A673 (cell line): ENCODE measurements around the gene NUP62. TPM values are rescaled to one million over a fixed set of nuclear protein-coding genes. Genes with fewer than 3 reads are reported as not detected.

Experiments used
- BruUV-seq: library from RNA; stranded (reverse); fragments of 400-500 nt; replicated peaks from 2 replicates; lab custom pipeline; 2021; lab: Mats Ljungman, UMichigan
- CTCF ChIA-PET: fragments of 300-600 bp; sonication (Branson Sonifier 250); formaldehyde crosslinking; loops from one replicate; lab custom pipeline; 2022; ENCODE audit warnings: antibody characterized with exemption; lab: Charles Lee
- POLR2A ChIA-PET: fragments of 300-600 bp; sonication (Branson Sonifier 250); formaldehyde crosslinking; loops from one replicate; lab custom pipeline; 2022; ENCODE audit warnings: antibody characterized with exemption; ENCODE audit not compliant: low non-redundant PET; lab: Charles Lee
- DNase-seq: peaks from one replicate; pipeline ENCODE4 v3.0.0-alpha.2; 2015; ENCODE audit warnings: low spot score
- H3K27ac ChIP-seq: fragments of 200-600 bp; sonication (generic); 2 replicates; pipeline ENCODE4 v1.5.1; 2016; ENCODE audit warnings: mixed run types, low read depth, mild to moderate bottlenecking, mixed read lengths, antibody characterized with exemption, low read length; ENCODE audit not compliant: poor library complexity, severe bottlenecking
- H3K27me3 ChIP-seq: fragments of 200-600 bp; sonication (generic); replicated peaks from 2 replicates; pipeline ENCODE4 v1.6.1; 2017; ENCODE audit warnings: mixed run types, low read depth, mild to moderate bottlenecking, mixed read lengths, antibody characterized with exemption, low read length; ENCODE audit not compliant: insufficient read depth, poor library complexity
- H3K36me3 ChIP-seq: fragments of 200-600 bp; sonication (generic); 2 replicates; pipeline ENCODE4 v1.6.1; 2016; ENCODE audit warnings: mixed run types, mild to moderate bottlenecking, mixed read lengths, antibody characterized with exemption, low read length; ENCODE audit not compliant: insufficient read depth, poor library complexity, severe bottlenecking
- H3K4me1 ChIP-seq: fragments of 200-600 bp; sonication (generic); 2 replicates; pipeline ENCODE4 v1.6.1; 2017; ENCODE audit warnings: mixed run types, mild to moderate bottlenecking, mixed read lengths, antibody characterized with exemption, low read length; ENCODE audit not compliant: insufficient read depth, poor library complexity, severe bottlenecking
- H3K4me3 ChIP-seq: fragments of 200-600 bp; sonication (generic); 2 replicates; pipeline ENCODE4 v1.5.1; 2016; ENCODE audit warnings: low read depth, mixed run types, mild to moderate bottlenecking, mixed read lengths, low read length; ENCODE audit not compliant: poor library complexity, severe bottlenecking
- H3K9me3 ChIP-seq: fragments of 200-600 bp; sonication (generic); 2 replicates; pipeline ENCODE4 v1.6.1; 2016; ENCODE audit warnings: mixed run types, low read depth, mild to moderate bottlenecking, mixed read lengths, antibody characterized with exemption, low read length; ENCODE audit not compliant: poor library complexity, severe bottlenecking
- EZH2 ChIP-seq: fragments of 200-600 bp; sonication (generic); IDR thresholded peaks from 2 replicates; pipeline ENCODE4 v1.6.1; 2017; ENCODE audit warnings: borderline replicate concordance, low read depth, mild to moderate bottlenecking, mixed read lengths, antibody characterized with exemption, low read length; ENCODE audit not compliant: poor library complexity, severe bottlenecking
- intact Hi-C: fragments of 100-400 bp; cut with micrococcal nuclease; formaldehyde crosslinking; loops from one replicate; pipeline ENCODE4 v1.10.0; 2022; ENCODE audit not compliant: unreplicated experiment
- total RNA-seq: library from RNA; stranded (reverse); gene quantifications from 2 replicates; pipeline ENCODE4 v1.2.3, GENCODE V29; 2021
- TF ChIP-seq, protein P1 (sequence below): fragments of 300-800, 200-600 bp; sonication (generic); conservative IDR thresholded peaks from 2 replicates; pipeline ENCODE4 v1.5.1; 2017; ENCODE audit warnings: low read depth, mild to moderate bottlenecking, antibody characterized with exemption, low read length, moderate library complexity, mixed read lengths

NUP62 gene
- total RNA-seq, 1 experiment from 2014 or later, result 98.5 TPM

GRCh38 chr19:49882643-49883042, 46.7 kb downstream of the NUP62 start:
- Histone ChIP-seq H3K27me3 (no peaks in the 10 kb centered on the region), H3K9me3 (peaks cover 8% of the 10 kb centered on the region), H3K36me3 (peaks cover 51% of the 10 kb centered on the region), H3K4me1 (peaks cover 10% of the 10 kb centered on the region), H3K27ac (no peak overlapping the region), H3K4me3 (no peak overlapping the region)
- DNase-seq, result no peak
- ChIA-PET CTCF (no interaction called here), POLR2A (no interaction called here)
- no peak for TF ChIP-seq EZH2
- TF ChIP-seq, protein P1, sequence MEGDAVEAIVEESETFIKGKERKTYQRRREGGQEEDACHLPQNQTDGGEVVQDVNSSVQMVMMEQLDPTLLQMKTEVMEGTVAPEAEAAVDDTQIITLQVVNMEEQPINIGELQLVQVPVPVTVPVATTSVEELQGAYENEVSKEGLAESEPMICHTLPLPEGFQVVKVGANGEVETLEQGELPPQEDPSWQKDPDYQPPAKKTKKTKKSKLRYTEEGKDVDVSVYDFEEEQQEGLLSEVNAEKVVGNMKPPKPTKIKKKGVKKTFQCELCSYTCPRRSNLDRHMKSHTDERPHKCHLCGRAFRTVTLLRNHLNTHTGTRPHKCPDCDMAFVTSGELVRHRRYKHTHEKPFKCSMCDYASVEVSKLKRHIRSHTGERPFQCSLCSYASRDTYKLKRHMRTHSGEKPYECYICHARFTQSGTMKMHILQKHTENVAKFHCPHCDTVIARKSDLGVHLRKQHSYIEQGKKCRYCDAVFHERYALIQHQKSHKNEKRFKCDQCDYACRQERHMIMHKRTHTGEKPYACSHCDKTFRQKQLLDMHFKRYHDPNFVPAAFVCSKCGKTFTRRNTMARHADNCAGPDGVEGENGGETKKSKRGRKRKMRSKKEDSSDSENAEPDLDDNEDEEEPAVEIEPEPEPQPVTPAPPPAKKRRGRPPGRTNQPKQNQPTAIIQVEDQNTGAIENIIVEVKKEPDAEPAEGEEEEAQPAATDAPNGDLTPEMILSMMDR, result no peak
- BruUV-seq, result no TSS peak
- intact Hi-C loops, result no loop called here

DNA sequence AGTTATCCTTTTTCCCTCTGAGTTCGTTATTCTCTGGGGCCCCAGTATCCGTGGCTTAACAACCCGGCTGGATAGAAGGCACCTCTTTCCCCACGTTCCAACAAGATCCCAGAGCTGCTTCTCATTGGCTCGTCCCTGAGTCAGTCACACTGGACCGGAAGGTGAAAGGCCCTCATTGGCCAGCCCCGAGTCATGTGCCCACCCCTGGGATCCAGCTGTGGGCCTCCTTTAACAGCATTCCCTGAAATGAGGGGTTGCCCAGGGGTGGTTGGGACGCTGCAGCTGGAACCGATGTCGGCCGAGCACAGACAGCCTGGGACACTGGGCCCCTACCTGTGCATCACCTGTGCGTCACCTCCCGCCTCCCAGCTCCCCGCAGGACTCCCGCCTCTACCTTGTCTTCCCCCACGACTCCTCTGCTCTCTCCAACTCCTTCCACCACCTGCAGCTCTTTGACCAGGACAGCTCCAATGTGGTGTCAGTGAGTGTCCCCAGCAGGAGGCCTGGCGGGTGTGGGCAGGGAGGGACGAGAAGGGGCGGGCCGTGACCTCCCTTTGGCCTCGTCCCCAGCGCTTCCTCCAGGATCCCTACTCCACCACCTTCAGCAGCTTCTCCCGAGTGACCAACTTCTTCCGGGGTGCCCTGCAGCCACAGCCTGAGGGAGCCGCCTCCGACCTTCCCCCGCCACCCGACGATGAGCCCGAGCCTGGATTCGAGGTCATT, 47.5 kb downstream of the NUP62 start:
- Histone ChIP-seq H3K27me3 (no peaks in the 10 kb centered on the region), H3K27ac (no peak overlapping the region), H3K4me3 (no peak overlapping the region), H3K9me3 (peaks cover 8% of the 10 kb centered on the region), H3K36me3 (peaks cover 51% of the 10 kb centered on the region), H3K4me1 (peaks cover 10% of the 10 kb centered on the region)
- intact Hi-C loops, result no loop called here
- no TSS peak for BruUV-seq
- ChIA-PET CTCF (no interaction called here), POLR2A (no interaction called here)
- no peak for DNase-seq
- TF ChIP-seq, protein P1, result no peak
- TF ChIP-seq EZH2, result no peak

- DNase-seq, result no peak
- ChIA-PET POLR2A (no interaction called here), CTCF (no interaction called here)
- BruUV-seq, result no TSS peak
- Histone ChIP-seq H3K36me3 (peaks cover 51% of the 10 kb centered on the region), H3K27me3 (no peaks in the 10 kb centered on the region), H3K9me3 (peaks cover 8% of the 10 kb centered on the region), H3K27ac (no peak overlapping the region), H3K4me1 (peaks cover 10% of the 10 kb centered on the region), H3K4me3 (no peak overlapping the region)
- intact Hi-C loops, result no loop called here
- TF ChIP-seq, protein P1, result no peak
- no peak for TF ChIP-seq EZH2
Observed at GRCh38 chr19:49881186-49881585, 48.1 kb downstream of the NUP62 start.
